ENCODE data around the gene RAB4A. TPM values are rescaled to one million over a fixed set of nuclear protein-coding genes. Genes with fewer than 3 reads are reported as not detected.

RAB4A gene
- total and polyA plus RNA-seq, 2 of the 13 experiments (the other 11 are each of a cell fraction or from before 2014, with no cell fraction given): 56.0 to 80.1 TPM

- TF ChIP-seq TMF1 (CRISPR knock-in tag; IDR thresholded peaks at IDR 0.05; ENCODE audit: low read depth): no peak
- peak; percentile 66; the same call in 1 of the 2 replicates for TF ChIP-seq BCL3 (CRISPR knock-in tag; IDR thresholded peaks at IDR 0.05)
- TF ChIP-seq, protein P1, sequence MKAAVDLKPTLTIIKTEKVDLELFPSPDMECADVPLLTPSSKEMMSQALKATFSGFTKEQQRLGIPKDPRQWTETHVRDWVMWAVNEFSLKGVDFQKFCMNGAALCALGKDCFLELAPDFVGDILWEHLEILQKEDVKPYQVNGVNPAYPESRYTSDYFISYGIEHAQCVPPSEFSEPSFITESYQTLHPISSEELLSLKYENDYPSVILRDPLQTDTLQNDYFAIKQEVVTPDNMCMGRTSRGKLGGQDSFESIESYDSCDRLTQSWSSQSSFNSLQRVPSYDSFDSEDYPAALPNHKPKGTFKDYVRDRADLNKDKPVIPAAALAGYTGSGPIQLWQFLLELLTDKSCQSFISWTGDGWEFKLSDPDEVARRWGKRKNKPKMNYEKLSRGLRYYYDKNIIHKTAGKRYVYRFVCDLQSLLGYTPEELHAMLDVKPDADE (CRISPR knock-in tag; IDR thresholded peaks at IDR 0.05): no peak
- TF ChIP-seq PAX8 (CRISPR knock-in tag; IDR thresholded peaks at IDR 0.05; ENCODE audit: borderline replicate concordance): no peak
- no peak for TF ChIP-seq ZNF557 (CRISPR knock-in tag; IDR thresholded peaks at IDR 0.05)
- no peak for TF ChIP-seq ZNF232 (CRISPR knock-in tag; IDR thresholded peaks at IDR 0.05; ENCODE audit: borderline replicate concordance)
- no peak; the same call in 1 of the 2 replicates for TF ChIP-seq KDM2A (CRISPR knock-in tag; IDR thresholded peaks at IDR 0.05; ENCODE audit: borderline replicate concordance, low read depth)
- TF ChIP-seq, protein P2, sequence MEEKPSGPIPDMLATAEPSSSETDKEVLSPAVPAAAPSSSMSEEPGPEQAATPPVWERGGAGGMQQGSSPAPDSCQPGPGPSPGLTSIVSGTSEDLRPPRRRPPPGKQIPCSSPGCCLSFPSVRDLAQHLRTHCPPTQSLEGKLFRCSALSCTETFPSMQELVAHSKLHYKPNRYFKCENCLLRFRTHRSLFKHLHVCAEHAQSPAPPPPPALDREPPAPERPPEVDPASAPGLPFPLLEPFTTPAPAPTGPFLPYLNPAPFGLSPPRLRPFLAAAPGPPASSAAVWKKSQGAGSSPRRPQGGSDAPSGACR (CRISPR knock-in tag; IDR thresholded peaks at IDR 0.05): 0 out of 2 replicates have a peak, but pooled peaks have one; percentile 22
- TF ChIP-seq, protein P3, sequence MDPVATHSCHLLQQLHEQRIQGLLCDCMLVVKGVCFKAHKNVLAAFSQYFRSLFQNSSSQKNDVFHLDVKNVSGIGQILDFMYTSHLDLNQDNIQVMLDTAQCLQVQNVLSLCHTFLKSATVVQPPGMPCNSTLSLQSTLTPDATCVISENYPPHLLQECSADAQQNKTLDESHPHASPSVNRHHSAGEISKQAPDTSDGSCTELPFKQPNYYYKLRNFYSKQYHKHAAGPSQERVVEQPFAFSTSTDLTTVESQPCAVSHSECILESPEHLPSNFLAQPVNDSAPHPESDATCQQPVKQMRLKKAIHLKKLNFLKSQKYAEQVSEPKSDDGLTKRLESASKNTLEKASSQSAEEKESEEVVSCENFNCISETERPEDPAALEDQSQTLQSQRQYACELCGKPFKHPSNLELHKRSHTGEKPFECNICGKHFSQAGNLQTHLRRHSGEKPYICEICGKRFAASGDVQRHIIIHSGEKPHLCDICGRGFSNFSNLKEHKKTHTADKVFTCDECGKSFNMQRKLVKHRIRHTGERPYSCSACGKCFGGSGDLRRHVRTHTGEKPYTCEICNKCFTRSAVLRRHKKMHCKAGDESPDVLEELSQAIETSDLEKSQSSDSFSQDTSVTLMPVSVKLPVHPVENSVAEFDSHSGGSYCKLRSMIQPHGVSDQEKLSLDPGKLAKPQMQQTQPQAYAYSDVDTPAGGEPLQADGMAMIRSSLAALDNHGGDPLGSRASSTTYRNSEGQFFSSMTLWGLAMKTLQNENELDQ (CRISPR knock-in tag; IDR thresholded peaks at IDR 0.05; ENCODE audit: borderline replicate concordance): no peak
- TF ChIP-seq, protein P4, sequence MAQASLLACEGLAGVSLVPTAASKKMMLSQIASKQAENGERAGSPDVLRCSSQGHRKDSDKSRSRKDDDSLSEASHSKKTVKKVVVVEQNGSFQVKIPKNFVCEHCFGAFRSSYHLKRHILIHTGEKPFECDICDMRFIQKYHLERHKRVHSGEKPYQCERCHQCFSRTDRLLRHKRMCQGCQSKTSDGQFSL (CRISPR knock-in tag; IDR thresholded peaks at IDR 0.05): no peak
- TF ChIP-seq ELK4 (CRISPR knock-in tag; IDR thresholded peaks at IDR 0.05; ENCODE audit: borderline replicate concordance): no peak
- TF ChIP-seq CREM (IDR thresholded peaks at IDR 0.05): no peak
- TF ChIP-seq CREM (CRISPR knock-in tag; IDR thresholded peaks at IDR 0.05): no peak
- TF ChIP-seq SMAD9 (CRISPR knock-in tag; IDR thresholded peaks at IDR 0.05): no peak
- TF ChIP-seq TBX3 (IDR thresholded peaks at IDR 0.05; ENCODE audit: borderline replicate concordance): no peak
- TF ChIP-seq, protein P5, sequence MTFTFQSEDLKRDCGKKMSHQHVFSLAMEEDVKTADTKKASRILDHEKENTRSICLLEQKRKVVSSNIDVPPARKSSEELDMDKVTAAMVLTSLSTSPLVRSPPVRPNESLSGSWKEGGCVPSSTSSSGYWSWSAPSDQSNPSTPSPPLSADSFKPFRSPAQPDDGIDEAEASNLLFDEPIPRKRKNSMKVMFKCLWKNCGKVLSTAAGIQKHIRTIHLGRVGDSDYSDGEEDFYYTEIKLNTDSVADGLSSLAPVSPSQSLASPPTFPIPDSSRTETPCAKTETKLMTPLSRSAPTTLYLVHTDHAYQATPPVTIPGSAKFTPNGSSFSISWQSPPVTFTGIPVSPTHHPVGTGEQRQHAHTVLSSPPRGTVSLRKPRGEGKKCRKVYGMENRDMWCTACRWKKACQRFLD (CRISPR knock-in tag; IDR thresholded peaks at IDR 0.05; ENCODE audit: borderline replicate concordance): no peak
- TF ChIP-seq GMEB1 (CRISPR knock-in tag; IDR thresholded peaks at IDR 0.05; ENCODE audit: borderline replicate concordance): no peak
These were observed 72.0 kb downstream of the RAB4A start, which contains the start of gene CCSAP (continued) for GRCh38 chr1:229342656-229343569.

All from HepG2 (cell line).